Naive thymus-derived CD4-positive, alpha-beta T cell (primary cell): ENCODE data around the gene CAND2. TPM values are rescaled to one million over a fixed set of nuclear protein-coding genes. Genes with fewer than 3 reads are reported as not detected.

Experiments used
- ATAC-seq: fragments of 150-1000 bp; cut with Tn5 transposase; 2 replicates; pipeline ENCODE4 v1.10.0; 2021; ENCODE audit warnings: mild to moderate bottlenecking, moderate library complexity
- CTCF ChIA-PET: fragments of 350-600 bp; sonication (Branson Sonifier 250); formaldehyde crosslinking; loops from one replicate; lab custom pipeline; 2021; ENCODE audit warnings: antibody characterized with exemption; lab: Charles Lee
- POLR2A ChIA-PET: fragments of 350-600 bp; sonication (Branson Sonifier 250); formaldehyde crosslinking; loops from one replicate; lab custom pipeline; 2021; ENCODE audit warnings: antibody characterized with exemption, inconsistent platforms; lab: Charles Lee
- DNase-seq, 9 donors: peaks; one replicate each; pipeline versions ENCODE4 v3.0.0 to v3.0.0-alpha.2; 2020 to 2022; ENCODE audit warnings: mixed read lengths in 1 of 9
- H3K27ac ChIP-seq: one replicate; pipeline ENCODE4 v1.7.0; 2013; ENCODE audit warnings: mild to moderate bottlenecking, low read depth, low read length, moderate library complexity
- H3K27me3 ChIP-seq, 2 donors: one replicate each; pipeline ENCODE4 v1.7.0; 2013; ENCODE audit warnings: low read length in 2 of 2, mild to moderate bottlenecking in 2 of 2, moderate library complexity in 2 of 2; ENCODE audit not compliant: control insufficient read depth in 2 of 2, insufficient read depth in 2 of 2
- H3K36me3 ChIP-seq, 3 experiments: 1 replicate in 2 of 3; 2 replicates in 1 of 3; pipeline ENCODE4 v1.7.0; 2013; ENCODE audit warnings: low read length in 3 of 3, mild to moderate bottlenecking in 3 of 3, moderate library complexity in 1 of 3; ENCODE audit not compliant: insufficient read depth in 3 of 3, control insufficient read depth in 2 of 3
- H3K4me1 ChIP-seq, 2 donors: one replicate each; pipeline ENCODE4 v1.7.0; 2013; ENCODE audit warnings: low read length in 2 of 2, mild to moderate bottlenecking in 2 of 2, moderate library complexity in 1 of 2; ENCODE audit not compliant: control insufficient read depth in 2 of 2, insufficient read depth in 2 of 2
- H3K4me3 ChIP-seq: 2 replicates; pipeline ENCODE4 v1.7.0; 2013; ENCODE audit warnings: mild to moderate bottlenecking, low read length
- H3K9me3 ChIP-seq, 3 experiments: 1 replicate in 2 of 3; 2 replicates in 1 of 3; pipeline ENCODE4 v1.7.0; 2013; ENCODE audit warnings: low read length in 3 of 3; ENCODE audit not compliant: control insufficient read depth in 2 of 3
- H3K27ac Mint-ChIP-seq, 9 donors: one replicate each; pipeline ENCODE4 v1.8.0; 2020 to 2022; ENCODE audit warnings: mixed read lengths in 9 of 9, mild to moderate bottlenecking in 8 of 9, moderate library complexity in 5 of 9, inconsistent platforms in 2 of 9
- H3K27me3 Mint-ChIP-seq, 5 donors: one replicate each; pipeline ENCODE4 v1.8.0; 2021 to 2022; ENCODE audit warnings: mixed read lengths in 5 of 5, mild to moderate bottlenecking in 1 of 5
- H3K36me3 Mint-ChIP-seq, 5 donors: one replicate each; pipeline ENCODE4 v1.8.0; 2020 to 2022; ENCODE audit warnings: mixed read lengths in 5 of 5, mild to moderate bottlenecking in 3 of 5, inconsistent platforms in 1 of 5
- H3K4me1 Mint-ChIP-seq, 7 donors: one replicate each; pipeline ENCODE4 v1.8.0; 2020 to 2022; ENCODE audit warnings: mixed read lengths in 7 of 7, mild to moderate bottlenecking in 3 of 7, inconsistent platforms in 1 of 7
- H3K4me3 Mint-ChIP-seq, 10 donors: one replicate each; pipeline ENCODE4 v1.8.0; 2020 to 2022; ENCODE audit warnings: mild to moderate bottlenecking in 10 of 10, mixed read lengths in 10 of 10, moderate library complexity in 6 of 10, inconsistent platforms in 2 of 10
- H3K9me3 Mint-ChIP-seq, 11 donors: one replicate each; pipeline ENCODE4 v1.8.0; 2020 to 2022; ENCODE audit warnings: mixed read lengths in 11 of 11, mild to moderate bottlenecking in 4 of 11, inconsistent platforms in 1 of 11, moderate library complexity in 1 of 11
- intact Hi-C, 2 donors: fragments of 100-400 bp; cut with micrococcal nuclease; formaldehyde crosslinking; loops; one replicate each; pipeline ENCODE4 v1.15.1; 2023
- polyA plus RNA-seq, 2 donors: library from polyadenylated mRNA; unstranded; fragments of 300-500 nt; fragmentation: Illumina TruSeq; gene quantifications; one replicate each; pipeline ENCODE4 v1.2.3, GENCODE V29; 2021
- total RNA-seq, 6 experiments: library from RNA in 5 of 6; stranded (reverse) in 5 of 6; gene quantifications; 1 replicate in 5 of 6; 2 replicates in 1 of 6; pipeline ENCODE4 v1.2.3 and lab custom pipeline; 2021 to 2026

Gene CAND2
- total and polyA plus RNA-seq, 7 experiments from 2014 or later: 0.15 to 8.2 (median 4.3) TPM

DNA sequence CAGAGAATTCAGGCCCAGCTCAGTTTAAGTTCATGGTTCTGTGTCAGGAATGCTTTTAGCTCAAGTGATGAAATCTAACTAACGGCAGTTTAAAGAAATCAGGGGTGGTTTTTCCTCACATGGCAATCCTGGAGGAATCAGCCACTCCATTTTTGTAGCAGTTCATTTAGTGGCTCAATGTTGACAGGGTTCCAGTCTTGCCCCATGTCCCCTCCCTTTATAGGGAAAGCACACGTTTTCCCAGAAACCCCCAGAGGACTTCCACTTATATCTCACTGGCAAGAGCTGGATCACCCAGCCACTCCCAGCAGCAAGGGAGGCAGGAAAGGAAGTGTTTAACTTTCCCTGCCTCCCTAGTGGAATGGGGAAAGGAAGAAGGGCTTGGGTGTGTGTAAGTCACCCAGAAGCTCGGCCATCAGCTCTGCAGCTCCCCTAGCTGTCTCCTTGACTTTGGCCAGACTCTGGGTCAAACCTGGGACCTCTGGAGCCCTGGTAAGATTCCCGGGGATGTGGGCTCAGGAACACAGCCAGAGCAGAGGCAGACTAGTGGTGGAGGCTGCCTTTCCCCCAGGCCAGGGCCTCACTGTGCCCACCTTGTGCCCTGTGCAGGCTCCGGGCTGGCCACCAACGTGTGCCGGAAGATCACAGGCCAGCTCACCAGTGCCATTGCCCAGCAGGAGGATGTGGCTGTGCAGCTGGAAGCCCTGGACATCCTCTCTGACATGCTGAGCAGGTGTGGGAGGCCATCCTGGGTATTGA, 11.3 kb downstream of the CAND2 start:
- ATAC-seq (no peak), DNase-seq (no peak)
- Histone ChIP-seq H3K36me3 (peaks cover 0 to 6% (median 0%) of the 10 kb centered on the region in 3 experiments), H3K9me3 (no peaks in the 10 kb centered on the region), H3K27me3 (no peaks in the 10 kb centered on the region), H3K4me1 (peaks cover 3 to 7% of the 10 kb centered on the region in 2 donors), H3K4me3 (no peak overlapping the region), H3K27ac (no peak overlapping the region)
- H3K4me1 Mint-ChIP-seq: peaks cover 4 to 16% (median 12%) of the 10 kb centered on the region in 7 donors
- H3K4me3 Mint-ChIP-seq: no peak overlapping the region
- H3K9me3 Mint-ChIP-seq: no peaks in the 10 kb centered on the region
- intact Hi-C loops: no loop called here
- H3K27me3 Mint-ChIP-seq: peaks cover 0 to 11% (median 0%) of the 10 kb centered on the region in 5 donors
- POLR2A ChIA-PET: interaction anchor here (1.3 kb wide), 1 partner anchor 33 kb away, joined by 3 read pairs; the partner anchor contains the start of gene RPL32
- H3K36me3 Mint-ChIP-seq: peaks cover 0 to 17% (median 4%) of the 10 kb centered on the region in 5 donors
- no peak overlapping the region for H3K27ac Mint-ChIP-seq
- CTCF ChIA-PET: interaction anchor here (0.6 to 2.3 kb wide), 4 partner anchors 11 to 40 kb away, joined by 3 to 14 read pairs (median 4); partner anchors contain the start of gene CAND2

DNA sequence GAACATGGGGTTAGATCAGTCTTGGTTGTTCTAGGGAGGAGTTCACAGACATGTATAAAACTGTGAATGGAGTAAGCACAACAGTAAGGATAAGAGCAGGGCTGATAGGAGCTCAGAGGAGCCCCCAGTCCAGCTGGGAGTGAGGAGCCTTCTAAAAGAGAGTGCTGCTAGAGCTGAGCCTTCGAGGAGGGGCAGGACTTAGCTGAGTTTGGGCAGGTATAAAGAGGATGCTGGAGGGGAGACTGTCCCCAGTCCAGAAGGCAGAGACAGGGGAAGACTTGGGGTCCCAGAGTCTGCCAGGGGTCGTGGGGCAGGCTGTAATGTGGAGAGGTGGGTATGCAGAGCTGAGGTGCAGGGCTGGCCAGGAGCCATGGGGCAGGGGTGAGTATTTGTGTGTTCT, 12.1 kb downstream of the CAND2 start:
- CTCF ChIA-PET: interaction anchor here (1.0 to 2.3 kb wide), 2 partner anchors 21 to 41 kb away, joined by 3 to 14 read pairs; no protein-coding TSS in a partner anchor
- intact Hi-C loops: no loop called here
- POLR2A ChIA-PET: interaction anchor here (2.3 kb wide), 1 partner anchor 12 kb away, joined by 15 read pairs; the partner anchor contains the start of gene CAND2
- Mint-ChIP-seq H3K27me3 (peaks cover 0 to 11% (median 0%) of the 10 kb centered on the region in 5 donors), H3K9me3 (no peaks in the 10 kb centered on the region), H3K4me1 (peaks cover 4 to 16% (median 12%) of the 10 kb centered on the region in 7 donors), H3K4me3 (peak overlapping the region; percentile 18 to 82 (median 70)), H3K27ac (peak overlapping the region in 5 of 9 donors; percentile 2 to 92 (median 71)), H3K36me3 (peaks cover 0 to 11% (median 4%) of the 10 kb centered on the region in 5 donors)
- no peaks in the 10 kb centered on the region for H3K9me3 ChIP-seq
- ATAC-seq (no peak), DNase-seq (no peak)
- H3K36me3 ChIP-seq: peaks cover 0 to under 1% (median 0%) of the 10 kb centered on the region in 3 experiments
- H3K27me3 ChIP-seq: no peaks in the 10 kb centered on the region
- no peak overlapping the region for H3K27ac ChIP-seq
- peaks cover 3 to 7% of the 10 kb centered on the region in 2 donors for H3K4me1 ChIP-seq
- no peak overlapping the region for H3K4me3 ChIP-seq

DNA sequence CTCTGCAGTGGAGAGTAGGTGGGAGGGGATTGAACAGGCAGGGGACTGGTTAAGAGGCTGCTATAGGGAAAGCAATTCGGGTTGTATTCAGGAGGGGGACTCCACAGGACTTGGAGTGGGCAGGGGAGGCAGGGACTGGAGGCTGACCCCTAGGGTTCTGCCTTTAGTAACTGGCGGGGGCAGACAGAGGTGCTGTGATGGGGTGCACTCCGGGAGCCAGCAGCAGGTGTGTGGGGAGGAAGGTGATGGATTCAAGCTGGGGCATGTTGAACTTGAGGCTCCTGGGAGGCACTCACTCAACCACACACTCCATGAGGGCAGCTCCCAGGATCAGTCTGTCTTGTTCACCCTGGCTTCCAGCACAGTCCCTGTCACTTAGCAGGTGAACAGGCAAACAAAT, 12.5 kb downstream of the CAND2 start:
- H3K27ac Mint-ChIP-seq: peak overlapping the region in 7 of 9 donors; percentile 23 to 92 (median 59)
- H3K9me3 ChIP-seq: no peaks in the 10 kb centered on the region
- no peak for ATAC-seq
- H3K27me3 ChIP-seq: no peaks in the 10 kb centered on the region
- H3K4me1 Mint-ChIP-seq: peaks cover 4 to 16% (median 12%) of the 10 kb centered on the region in 7 donors
- CTCF ChIA-PET: interaction anchor here (1.0 to 2.9 kb wide), 3 partner anchors 32 to 102 kb away, joined by 3 to 16 read pairs (median 7); partner anchors contain the start of gene RPL32
- intact Hi-C loops: no loop called here
- H3K36me3 ChIP-seq: no peaks in the 10 kb centered on the region
- peak overlapping the region; percentile 63 to 82 (median 77) for H3K4me3 Mint-ChIP-seq
- DNase-seq: no peak
- no peak overlapping the region for H3K4me3 ChIP-seq
- H3K27ac ChIP-seq: no peak overlapping the region
- H3K9me3 Mint-ChIP-seq: no peaks in the 10 kb centered on the region
- POLR2A ChIA-PET: interaction anchor here (1.0 to 2.3 kb wide), 3 partner anchors 9 to 32 kb away, joined by 3 to 30 read pairs (median 15); partner anchors contain the start of genes CAND2 and RPL32
- H3K36me3 Mint-ChIP-seq: peaks cover 0 to 9% (median 4%) of the 10 kb centered on the region in 5 donors
- H3K4me1 ChIP-seq: peaks cover 3 to 7% of the 10 kb centered on the region in 2 donors
- H3K27me3 Mint-ChIP-seq: peaks cover 0 to 11% (median 0%) of the 10 kb centered on the region in 5 donors

DNA sequence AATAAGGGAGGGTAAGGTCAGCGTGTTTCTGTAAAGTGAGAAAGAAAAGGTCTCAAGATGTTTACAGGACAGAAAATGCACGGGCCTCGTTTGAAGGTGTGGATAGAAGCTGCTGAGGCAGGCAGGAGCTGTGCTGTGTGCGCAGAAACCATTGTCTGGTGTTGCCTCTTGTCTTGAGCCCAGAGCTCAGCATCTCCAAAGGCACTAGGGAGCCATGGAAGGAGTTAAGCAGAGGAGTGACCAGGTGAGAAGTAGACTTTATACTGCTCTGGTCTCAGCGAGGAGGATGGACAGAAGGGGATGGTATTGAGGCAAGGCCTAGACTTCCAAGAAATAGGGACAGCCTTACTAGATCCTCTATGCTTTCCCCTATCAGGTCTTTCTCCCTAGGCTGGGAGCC, 13.0 kb downstream of the CAND2 start:
- intact Hi-C loops: no loop called here
- H3K27ac Mint-ChIP-seq: peak overlapping the region in 7 of 9 donors; percentile 23 to 83 (median 59)

DNA sequence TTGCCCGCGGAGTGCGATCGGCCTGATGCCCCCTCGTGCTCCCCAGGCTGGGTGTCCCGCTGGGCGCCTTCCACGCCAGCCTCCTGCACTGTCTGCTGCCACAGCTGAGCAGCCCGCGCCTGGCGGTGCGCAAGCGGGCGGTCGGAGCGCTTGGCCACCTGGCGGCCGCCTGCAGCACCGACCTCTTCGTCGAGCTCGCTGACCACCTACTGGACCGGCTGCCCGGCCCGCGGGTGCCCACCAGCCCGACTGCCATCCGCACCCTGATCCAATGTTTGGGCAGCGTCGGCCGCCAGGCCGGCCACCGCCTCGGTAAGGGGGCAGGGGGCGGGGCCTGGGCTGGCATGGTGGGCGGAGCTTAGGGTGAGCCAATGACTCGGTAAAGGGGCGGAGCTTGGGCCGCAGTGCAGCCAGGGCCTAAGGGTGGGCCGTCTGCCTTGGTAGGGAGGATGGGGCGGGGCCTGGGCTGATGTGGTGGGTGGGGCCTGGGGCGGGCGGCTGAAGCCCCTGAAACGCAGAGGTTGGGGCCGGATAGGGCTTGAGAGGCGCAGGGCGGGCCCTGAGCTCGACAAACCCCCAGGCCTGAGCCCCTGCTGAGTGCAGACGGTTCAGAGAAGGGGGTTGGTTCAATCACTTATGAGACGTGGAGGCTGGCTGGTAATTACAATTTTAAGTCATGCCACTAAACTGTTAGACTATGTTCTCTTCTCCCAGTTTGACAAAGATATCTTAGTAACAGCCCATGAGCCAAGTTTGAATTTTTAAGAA, 13.7 kb downstream of the CAND2 start:
- peak overlapping the region; percentile 23 to 85 (median 64) for H3K27ac Mint-ChIP-seq
- peak overlapping the region; percentile 68 for H3K27ac ChIP-seq
- POLR2A ChIA-PET: interaction anchor here (0.6 to 2.3 kb wide), 6 partner anchors 11 to 146 kb away, joined by 3 to 30 read pairs (median 6); partner anchors contain the start of genes CAND2, RAF1 and RPL32
- intact Hi-C loops: loop anchor here (1.0 to 5.0 kb wide), 8 partner anchors 14 to 670 kb away; partner anchors contain the start of genes RPL32 (in 2 of the 2), CAND2 (in 1 of the 2), HDAC11 (in 1 of the 2) and RAF1 (in 1 of the 2)
- CTCF ChIA-PET: interaction anchor here (0.8 to 2.9 kb wide), 9 partner anchors 11 to 200 kb away, joined by 3 to 16 read pairs (median 7); partner anchors contain the start of genes CAND2 and RPL32
- peaks cover 4 to 16% (median 12%) of the 10 kb centered on the region in 7 donors for H3K4me1 Mint-ChIP-seq
- H3K4me1 ChIP-seq: peaks cover 3 to 7% of the 10 kb centered on the region in 2 donors
- DNase-seq (peak; percentile 89 to 98 (median 94)), ATAC-seq (peak; percentile 99)
- no peaks in the 10 kb centered on the region for H3K9me3 ChIP-seq
- no peaks in the 10 kb centered on the region for H3K27me3 ChIP-seq
- peak overlapping the region; percentile 79 for H3K4me3 ChIP-seq
- no peaks in the 10 kb centered on the region for H3K9me3 Mint-ChIP-seq
- no peaks in the 10 kb centered on the region for H3K36me3 ChIP-seq
- H3K4me3 Mint-ChIP-seq: peak overlapping the region; percentile 63 to 82 (median 77)
- H3K27me3 Mint-ChIP-seq: peaks cover 0 to 11% (median 0%) of the 10 kb centered on the region in 5 donors
- peaks cover 0 to 8% (median 0%) of the 10 kb centered on the region in 5 donors for H3K36me3 Mint-ChIP-seq

More for the DNA sequence above, 13.0 kb downstream of the CAND2 start:
- ATAC-seq: no peak
- H3K9me3 ChIP-seq: no peaks in the 10 kb centered on the region
- DNase-seq: no peak
- CTCF ChIA-PET: interaction anchor here (1.2 to 2.9 kb wide), 5 partner anchors 10 to 102 kb away, joined by 3 to 16 read pairs (median 11); partner anchors contain the start of genes CAND2 and RPL32
- POLR2A ChIA-PET: interaction anchor here (0.8 to 2.3 kb wide), 5 partner anchors 10 to 146 kb away, joined by 3 to 30 read pairs (median 8); partner anchors contain the start of genes CAND2, RAF1 and RPL32
- peaks cover 4 to 16% (median 12%) of the 10 kb centered on the region in 7 donors for H3K4me1 Mint-ChIP-seq
- H3K36me3 Mint-ChIP-seq: peaks cover 0 to 8% (median 4%) of the 10 kb centered on the region in 5 donors
- H3K4me1 ChIP-seq: peaks cover 3 to 7% of the 10 kb centered on the region in 2 donors
- H3K27ac ChIP-seq: peak overlapping the region; percentile 68
- H3K27me3 ChIP-seq: no peaks in the 10 kb centered on the region
- H3K27me3 Mint-ChIP-seq: peaks cover 0 to 11% (median 0%) of the 10 kb centered on the region in 5 donors
- peak overlapping the region; percentile 79 for H3K4me3 ChIP-seq
- H3K36me3 ChIP-seq: no peaks in the 10 kb centered on the region
- no peaks in the 10 kb centered on the region for H3K9me3 Mint-ChIP-seq
- peak overlapping the region; percentile 63 to 82 (median 77) for H3K4me3 Mint-ChIP-seq
